HepG2 (cell line): ENCODE results near the gene HAGH. TPM values are rescaled to one million over a fixed set of nuclear protein-coding genes. Genes with fewer than 3 reads are reported as not detected.

Source experiments
- ATAC-seq: fragments of 200-7000 bp; cut with Tn5 transposase; 3 replicates; pipeline ENCODE4 v1.9.1; 2020; ENCODE audit warnings: mild to moderate bottlenecking, moderate library complexity
- BruUV-seq: library from RNA; stranded (reverse); fragments of 400-500 nt; replicated peaks from 2 replicates; lab custom pipeline; 2021; lab: Mats Ljungman, UMichigan
- CTCF ChIA-PET: fragments of 300-600 bp; formaldehyde crosslinking; extraction: SDS; loops from one replicate; lab custom pipeline; 2021; ENCODE audit warnings: low total read pairs, inconsistent platforms, low intra/inter-chr PET ratio; lab: Yijun Ruan, JAX
- POLR2A ChIA-PET: fragments of 350-600 bp; sonication (Branson Sonifier 250); formaldehyde crosslinking; loops from one replicate; lab custom pipeline; 2020; ENCODE audit warnings: antibody characterized with exemption, inconsistent platforms; lab: Yijun Ruan, JAX
- DNase-seq: peaks from one replicate; pipeline ENCODE4 v3.0.0-alpha.2; 2015; ENCODE audit warnings: low spot score
- FAIRE-seq: peaks from 3 replicates; lab custom pipeline; 2011; peaks lifted over from hg19 to GRCh38; lab: Jason Lieb, UNC
- H2AFZ ChIP-seq: one replicate; pipeline ENCODE4 v1.6.1; 2011; ENCODE audit warnings: low read length, inconsistent platforms
- H3K27ac ChIP-seq: fragments of 300-600 bp; 3 replicates; pipeline ENCODE4 v1.8.0; 2011; ENCODE audit warnings: mixed run types, mild to moderate bottlenecking, mixed read lengths, low read length, inconsistent platforms; ENCODE audit not compliant: insufficient read depth; ENCODE audit errors: extremely low read length
- H3K27me3 ChIP-seq, 2 experiments: fragments of 200-600 bp in 1 of 2; 2 replicates in 1 of 2; 3 replicates in 1 of 2; pipeline versions ENCODE4 v1.6.0 to v1.8.0; 2011; ENCODE audit warnings: low read length in 2 of 2, mild to moderate bottlenecking in 2 of 2, moderate library complexity in 2 of 2, inconsistent platforms in 1 of 2; ENCODE audit not compliant: insufficient read depth in 2 of 2, control insufficient read depth in 1 of 2
- H3K36me3 ChIP-seq, 2 experiments: fragments of 200-600 bp in 1 of 2; replicated peaks in 1 of 2; 2 replicates in 1 of 2; 3 replicates in 1 of 2; pipeline versions ENCODE4 v1.5.1 to v1.8.0; 2011; ENCODE audit warnings: low read length in 2 of 2, inconsistent platforms in 1 of 2; ENCODE audit not compliant: insufficient read depth in 2 of 2, control insufficient read depth in 1 of 2
- H3K4me1 ChIP-seq: 2 replicates; pipeline ENCODE4 v1.5.1; 2012; ENCODE audit warnings: low read length, inconsistent platforms; ENCODE audit not compliant: insufficient read depth
- H3K4me2 ChIP-seq: 2 replicates; pipeline ENCODE4 v1.6.0; 2011; ENCODE audit warnings: low read depth, low read length, inconsistent platforms
- H3K4me3 ChIP-seq, 3 experiments: fragments of 200-600 bp in 1 of 3; sonication (generic), shearing (Covaris generic) in 1 of 3; replicated peaks in 1 of 3; 2 replicates each; pipeline ENCODE4 v1.5.1; 2011 to 2016; ENCODE audit warnings: low read length in 3 of 3, inconsistent platforms in 2 of 3, low read depth in 2 of 3, mild to moderate bottlenecking in 2 of 3, control low read depth in 1 of 3, mixed read lengths in 1 of 3; ENCODE audit not compliant: insufficient read depth in 1 of 3
- H3K79me2 ChIP-seq: one replicate; pipeline ENCODE4 v1.6.1; 2011; ENCODE audit warnings: low read length, inconsistent platforms; ENCODE audit not compliant: insufficient read depth
- H3K9ac ChIP-seq: 2 replicates; pipeline ENCODE4 v1.6.0; 2011; ENCODE audit warnings: mild to moderate bottlenecking, low read depth, low read length, inconsistent platforms; ENCODE audit not compliant: insufficient read depth
- H3K9me3 ChIP-seq: 2 replicates; pipeline ENCODE4 v1.5.1; 2012; ENCODE audit warnings: mild to moderate bottlenecking, low read length
- H4K20me1 ChIP-seq: 2 replicates; pipeline ENCODE4 v1.6.0; 2011; ENCODE audit warnings: inconsistent platforms, mild to moderate bottlenecking, low read length, moderate library complexity; ENCODE audit not compliant: insufficient read depth
- HNRNPK ChIP-seq: fragments of 200-400 bp; formaldehyde crosslinking; IDR thresholded peaks from 2 replicates; pipeline ENCODE4 v1.6.1; 2018; ENCODE audit warnings: low read length, low read depth, moderate library complexity, mild to moderate bottlenecking; ENCODE audit not compliant: poor library complexity, severe bottlenecking
- HOXA7 ChIP-seq: sonication (generic); formaldehyde crosslinking; IDR thresholded peaks from 2 replicates; pipeline ENCODE4 v1.8.1; 2022; ENCODE audit warnings: mild to moderate bottlenecking, missing genetic modification reagents, moderate library complexity
- TFE3 ChIP-seq: IDR thresholded peaks from 2 replicates; pipeline ENCODE4 v1.6.1; 2016
- ZBTB33 ChIP-seq: sonication (generic); formaldehyde crosslinking; IDR thresholded peaks from 2 replicates; pipeline ENCODE4 v1.4.0; 2020; ENCODE audit warnings: missing genetic modification reagents
- ZNF282 ChIP-seq: fragments of 450-650 bp; IDR thresholded peaks from 2 replicates; pipeline ENCODE4 v1.6.1; 2018; ENCODE audit not compliant: partially characterized antibody
- WGBS: methylation state at CpG from one replicate; pipeline ENCODE4 v1.1.6; 2017; ENCODE audit warnings: low lambda C conversion rate; 5-methylcytosine and 5-hydroxymethylcytosine counted together
- in situ Hi-C: cut with HindIII; loops from 2 replicates; pipeline ENCODE4 v1.10.0; 2017; ENCODE audit warnings: low pct_unique_long_range_greater_than_20kb; ENCODE audit not compliant: extremely low pct_ligation_motif_present
- intact Hi-C: fragments of 100-400 bp; cut with micrococcal nuclease; formaldehyde crosslinking; loops from one replicate; pipeline ENCODE4 v1.10.0; 2022; ENCODE audit not compliant: unreplicated experiment
- polyA plus RNA-seq, 8 experiments: library from polyadenylated mRNA; depleted of rRNA in 3 of 8; stranded (reverse) in 7 of 8; unstranded in 1 of 8; fragments of >200 nt; fragmentation: Illumina TruSeq in 4 of 8; extraction: Trizol in 4 of 8; gene quantifications; 2 replicates each; pipeline versions ENCODE4 v1.2.1 to v1.2.3, GENCODE V29; 2011 to 2016; ENCODE audit warnings: low read depth in 4 of 8, missing spikeins in 1 of 8, mixed read lengths in 1 of 8; ENCODE audit not compliant: insufficient read depth in 1 of 8
- total RNA-seq, 5 experiments: library from RNA; depleted of rRNA; stranded (reverse); fragments of >200 nt; fragmentation: Illumina TruSeq; extraction: Trizol; gene quantifications; 2 replicates each; pipeline ENCODE4 v1.2.3, GENCODE V29; 2016; ENCODE audit warnings: low read depth in 1 of 5
- TF ChIP-seq, protein P1 (sequence below), 2 experiments: sonication (generic) in 1 of 2; formaldehyde crosslinking in 1 of 2; IDR thresholded peaks; 2 replicates each; pipeline versions ENCODE4 v1.5.1 to v1.6.1; 2011 to 2020; ENCODE audit warnings: borderline replicate concordance in 1 of 2, low read depth in 1 of 2, low read length in 1 of 2, mild to moderate bottlenecking in 1 of 2, missing genetic modification reagents in 1 of 2, moderate library complexity in 1 of 2

The HAGH gene
- total and polyA plus RNA-seq, 2 of the 13 experiments (the other 11 are each of a cell fraction or from before 2014, with no cell fraction given), result 70.4 to 95.4 TPM

GRCh38 chr16:1861730-1862129 lies 35.1 kb upstream of the HAGH start:
- no peaks in the 10 kb centered on the region for H3K79me2 ChIP-seq
- H3K36me3 ChIP-seq, result no peaks in the 10 kb centered on the region
- 48% methylated on average over 5 of the region's 5 CpGs for WGBS
- intact Hi-C loops, result loop anchor here (2.0 kb wide), 1 partner anchor 71 kb away; no protein-coding TSS in a partner anchor
- DNase-seq (no peak), FAIRE-seq (no peak), ATAC-seq (no peak)
- H3K4me2 ChIP-seq, result no peak overlapping the region
- BruUV-seq, result no TSS peak
- H3K4me1 ChIP-seq, result peaks cover 23% of the 10 kb centered on the region
- H3K9ac ChIP-seq, result no peak overlapping the region
- peaks cover 1 to 11% of the 10 kb centered on the region in 2 experiments; a peak in 2 of 5 replicates for H3K27me3 ChIP-seq
- H3K9me3 ChIP-seq, result no peaks in the 10 kb centered on the region
- in situ Hi-C loops, result loop anchor here (5.0 kb wide), 1 partner anchor 61 kb away; no protein-coding TSS in a partner anchor
- H3K4me3 ChIP-seq, result no peak overlapping the region
- CTCF ChIA-PET, result no interaction called here
- POLR2A ChIA-PET, result no interaction called here
- no peaks in the 10 kb centered on the region for H4K20me1 ChIP-seq
- H3K27ac ChIP-seq, result no peak overlapping the region
- no peak overlapping the region for H2AFZ ChIP-seq
- TF ChIP-seq, protein P1, sequence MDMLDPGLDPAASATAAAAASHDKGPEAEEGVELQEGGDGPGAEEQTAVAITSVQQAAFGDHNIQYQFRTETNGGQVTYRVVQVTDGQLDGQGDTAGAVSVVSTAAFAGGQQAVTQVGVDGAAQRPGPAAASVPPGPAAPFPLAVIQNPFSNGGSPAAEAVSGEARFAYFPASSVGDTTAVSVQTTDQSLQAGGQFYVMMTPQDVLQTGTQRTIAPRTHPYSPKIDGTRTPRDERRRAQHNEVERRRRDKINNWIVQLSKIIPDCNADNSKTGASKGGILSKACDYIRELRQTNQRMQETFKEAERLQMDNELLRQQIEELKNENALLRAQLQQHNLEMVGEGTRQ (IDR thresholded peaks at IDR 0.05; ENCODE audit: low read depth, low read length), result no peak
- TF ChIP-seq, protein P1 (CRISPR knock-in tag; IDR thresholded peaks at IDR 0.05; ENCODE audit: borderline replicate concordance), result no peak
- TF ChIP-seq HNRNPK, result no peak
- no peak for TF ChIP-seq TFE3
- TF ChIP-seq HOXA7 (CRISPR knock-in tag), result no peak
- no peak for TF ChIP-seq ZBTB33
- no peak for TF ChIP-seq ZNF282
